Fibroblast of lung (primary cell): ENCODE measurements around the gene STAG3.

Experiments
- EZH2 ChIP-seq: IDR thresholded peaks from 2 replicates; pipeline ENCODE4 v1.5.1; 2012; ENCODE audit warnings: low read length, control low read depth, mild to moderate bottlenecking; ENCODE audit errors: missing control alignments
- TF ChIP-seq, protein P1 (sequence below), 2 donors: IDR thresholded peaks in 1 of 2; conservative IDR thresholded peaks in 1 of 2; 1 replicate in 1 of 2; 2 replicates in 1 of 2; pipeline ENCODE4 v1.5.1; 2011 to 2012; ENCODE audit warnings: low read length in 2 of 2, control low read depth in 1 of 2, inconsistent platforms in 1 of 2, low read depth in 1 of 2, mild to moderate bottlenecking in 1 of 2

- TF ChIP-seq, protein P1, sequence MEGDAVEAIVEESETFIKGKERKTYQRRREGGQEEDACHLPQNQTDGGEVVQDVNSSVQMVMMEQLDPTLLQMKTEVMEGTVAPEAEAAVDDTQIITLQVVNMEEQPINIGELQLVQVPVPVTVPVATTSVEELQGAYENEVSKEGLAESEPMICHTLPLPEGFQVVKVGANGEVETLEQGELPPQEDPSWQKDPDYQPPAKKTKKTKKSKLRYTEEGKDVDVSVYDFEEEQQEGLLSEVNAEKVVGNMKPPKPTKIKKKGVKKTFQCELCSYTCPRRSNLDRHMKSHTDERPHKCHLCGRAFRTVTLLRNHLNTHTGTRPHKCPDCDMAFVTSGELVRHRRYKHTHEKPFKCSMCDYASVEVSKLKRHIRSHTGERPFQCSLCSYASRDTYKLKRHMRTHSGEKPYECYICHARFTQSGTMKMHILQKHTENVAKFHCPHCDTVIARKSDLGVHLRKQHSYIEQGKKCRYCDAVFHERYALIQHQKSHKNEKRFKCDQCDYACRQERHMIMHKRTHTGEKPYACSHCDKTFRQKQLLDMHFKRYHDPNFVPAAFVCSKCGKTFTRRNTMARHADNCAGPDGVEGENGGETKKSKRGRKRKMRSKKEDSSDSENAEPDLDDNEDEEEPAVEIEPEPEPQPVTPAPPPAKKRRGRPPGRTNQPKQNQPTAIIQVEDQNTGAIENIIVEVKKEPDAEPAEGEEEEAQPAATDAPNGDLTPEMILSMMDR (conservative IDR thresholded peaks at IDR 0.05 in 1 of 2, IDR thresholded peaks at IDR 0.05 in 1 of 2; ENCODE audit: low read depth in 1 of 2, low read length in 2 of 2), result no peak
- no peak for TF ChIP-seq EZH2
These were observed 3.8 kb upstream of the STAG3 start for GRCh38 chr7:100173806-100174495.
